ENCODE measurements around the gene MEIKIN.

- TF ChIP-seq CTCF (IDR thresholded peaks at IDR 0.05) (no peak), POLR2A (IDR thresholded peaks at IDR 0.05) (no peak)
These were observed 162.7 kb downstream of the MEIKIN start for GRCh38 chr5:131782717-131783116.

Measured in tibial nerve (tissue), 3 donors.